ENCODE data around the gene BBX.

DNA sequence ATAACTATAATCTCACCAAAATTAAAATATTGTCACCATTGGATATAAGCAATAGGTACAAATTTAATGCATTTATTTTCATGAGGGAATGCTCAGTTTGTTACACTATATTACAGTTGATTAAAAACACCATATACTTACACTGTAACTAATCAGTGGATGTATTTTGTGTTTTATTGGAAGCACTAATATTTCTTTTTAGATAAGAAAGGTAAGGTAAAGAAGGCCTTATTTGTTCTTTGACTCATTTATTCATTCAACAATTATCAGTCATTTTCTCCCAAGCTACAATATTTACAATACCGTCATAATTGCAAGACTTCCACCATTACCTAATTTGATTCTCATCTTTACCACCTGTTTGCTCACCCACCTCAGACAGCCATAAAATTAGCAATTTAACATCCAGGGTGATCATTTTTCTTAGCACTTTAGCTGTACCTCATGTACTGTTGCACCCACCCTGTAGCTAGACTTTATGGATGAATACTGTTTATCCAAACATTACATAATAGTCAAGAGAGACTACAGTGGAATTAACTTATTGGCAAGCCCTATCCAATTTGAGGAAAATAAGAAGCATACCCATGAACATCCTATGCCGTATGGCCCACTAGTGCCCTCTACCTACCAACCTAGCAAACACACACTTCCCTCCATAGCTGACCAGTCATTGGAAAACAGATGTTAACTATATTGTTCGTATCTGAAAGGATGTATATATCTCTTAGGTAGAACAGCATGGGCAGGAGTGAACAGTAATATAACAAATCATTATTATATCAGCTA, 229.6 kb downstream of the BBX start:
- TF ChIP-seq, protein P1, sequence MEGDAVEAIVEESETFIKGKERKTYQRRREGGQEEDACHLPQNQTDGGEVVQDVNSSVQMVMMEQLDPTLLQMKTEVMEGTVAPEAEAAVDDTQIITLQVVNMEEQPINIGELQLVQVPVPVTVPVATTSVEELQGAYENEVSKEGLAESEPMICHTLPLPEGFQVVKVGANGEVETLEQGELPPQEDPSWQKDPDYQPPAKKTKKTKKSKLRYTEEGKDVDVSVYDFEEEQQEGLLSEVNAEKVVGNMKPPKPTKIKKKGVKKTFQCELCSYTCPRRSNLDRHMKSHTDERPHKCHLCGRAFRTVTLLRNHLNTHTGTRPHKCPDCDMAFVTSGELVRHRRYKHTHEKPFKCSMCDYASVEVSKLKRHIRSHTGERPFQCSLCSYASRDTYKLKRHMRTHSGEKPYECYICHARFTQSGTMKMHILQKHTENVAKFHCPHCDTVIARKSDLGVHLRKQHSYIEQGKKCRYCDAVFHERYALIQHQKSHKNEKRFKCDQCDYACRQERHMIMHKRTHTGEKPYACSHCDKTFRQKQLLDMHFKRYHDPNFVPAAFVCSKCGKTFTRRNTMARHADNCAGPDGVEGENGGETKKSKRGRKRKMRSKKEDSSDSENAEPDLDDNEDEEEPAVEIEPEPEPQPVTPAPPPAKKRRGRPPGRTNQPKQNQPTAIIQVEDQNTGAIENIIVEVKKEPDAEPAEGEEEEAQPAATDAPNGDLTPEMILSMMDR (IDR thresholded peaks at IDR 0.05; ENCODE audit: low read depth, low read length, missing input control): peak; percentile 36
- TF ChIP-seq SP1 (IDR thresholded peaks at IDR 0.05) (no peak), TAF1 (conservative IDR thresholded peaks at IDR 0.05) (no peak)
- TF ChIP-seq, protein P2, sequence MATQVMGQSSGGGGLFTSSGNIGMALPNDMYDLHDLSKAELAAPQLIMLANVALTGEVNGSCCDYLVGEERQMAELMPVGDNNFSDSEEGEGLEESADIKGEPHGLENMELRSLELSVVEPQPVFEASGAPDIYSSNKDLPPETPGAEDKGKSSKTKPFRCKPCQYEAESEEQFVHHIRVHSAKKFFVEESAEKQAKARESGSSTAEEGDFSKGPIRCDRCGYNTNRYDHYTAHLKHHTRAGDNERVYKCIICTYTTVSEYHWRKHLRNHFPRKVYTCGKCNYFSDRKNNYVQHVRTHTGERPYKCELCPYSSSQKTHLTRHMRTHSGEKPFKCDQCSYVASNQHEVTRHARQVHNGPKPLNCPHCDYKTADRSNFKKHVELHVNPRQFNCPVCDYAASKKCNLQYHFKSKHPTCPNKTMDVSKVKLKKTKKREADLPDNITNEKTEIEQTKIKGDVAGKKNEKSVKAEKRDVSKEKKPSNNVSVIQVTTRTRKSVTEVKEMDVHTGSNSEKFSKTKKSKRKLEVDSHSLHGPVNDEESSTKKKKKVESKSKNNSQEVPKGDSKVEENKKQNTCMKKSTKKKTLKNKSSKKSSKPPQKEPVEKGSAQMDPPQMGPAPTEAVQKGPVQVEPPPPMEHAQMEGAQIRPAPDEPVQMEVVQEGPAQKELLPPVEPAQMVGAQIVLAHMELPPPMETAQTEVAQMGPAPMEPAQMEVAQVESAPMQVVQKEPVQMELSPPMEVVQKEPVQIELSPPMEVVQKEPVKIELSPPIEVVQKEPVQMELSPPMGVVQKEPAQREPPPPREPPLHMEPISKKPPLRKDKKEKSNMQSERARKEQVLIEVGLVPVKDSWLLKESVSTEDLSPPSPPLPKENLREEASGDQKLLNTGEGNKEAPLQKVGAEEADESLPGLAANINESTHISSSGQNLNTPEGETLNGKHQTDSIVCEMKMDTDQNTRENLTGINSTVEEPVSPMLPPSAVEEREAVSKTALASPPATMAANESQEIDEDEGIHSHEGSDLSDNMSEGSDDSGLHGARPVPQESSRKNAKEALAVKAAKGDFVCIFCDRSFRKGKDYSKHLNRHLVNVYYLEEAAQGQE (IDR thresholded peaks at IDR 0.05): no peak
- TF ChIP-seq, protein P3, sequence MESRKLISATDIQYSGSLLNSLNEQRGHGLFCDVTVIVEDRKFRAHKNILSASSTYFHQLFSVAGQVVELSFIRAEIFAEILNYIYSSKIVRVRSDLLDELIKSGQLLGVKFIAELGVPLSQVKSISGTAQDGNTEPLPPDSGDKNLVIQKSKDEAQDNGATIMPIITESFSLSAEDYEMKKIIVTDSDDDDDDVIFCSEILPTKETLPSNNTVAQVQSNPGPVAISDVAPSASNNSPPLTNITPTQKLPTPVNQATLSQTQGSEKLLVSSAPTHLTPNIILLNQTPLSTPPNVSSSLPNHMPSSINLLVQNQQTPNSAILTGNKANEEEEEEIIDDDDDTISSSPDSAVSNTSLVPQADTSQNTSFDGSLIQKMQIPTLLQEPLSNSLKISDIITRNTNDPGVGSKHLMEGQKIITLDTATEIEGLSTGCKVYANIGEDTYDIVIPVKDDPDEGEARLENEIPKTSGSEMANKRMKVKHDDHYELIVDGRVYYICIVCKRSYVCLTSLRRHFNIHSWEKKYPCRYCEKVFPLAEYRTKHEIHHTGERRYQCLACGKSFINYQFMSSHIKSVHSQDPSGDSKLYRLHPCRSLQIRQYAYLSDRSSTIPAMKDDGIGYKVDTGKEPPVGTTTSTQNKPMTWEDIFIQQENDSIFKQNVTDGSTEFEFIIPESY (IDR thresholded peaks at IDR 0.05): no peak
